HepG2 (cell line): ENCODE results near the gene ZNF326. TPM values are rescaled to one million over a fixed set of nuclear protein-coding genes. Genes with fewer than 3 reads are reported as not detected.
A peak's percentile ranks its signal among the peaks of the same experiment; 100 is the strongest.

Experiments used
- CHCHD3 ChIP-seq: sonication (generic); formaldehyde crosslinking; IDR thresholded peaks from 2 replicates; pipeline ENCODE4 v1.8.0; 2022; ENCODE audit warnings: mild to moderate bottlenecking, missing genetic modification reagents, moderate library complexity
- ELF4 ChIP-seq: sonication (generic); formaldehyde crosslinking; IDR thresholded peaks from 2 replicates; pipeline ENCODE4 v1.5.0; 2020; ENCODE audit warnings: missing genetic modification reagents, mild to moderate bottlenecking, moderate library complexity, borderline replicate concordance
- GZF1 ChIP-seq: sonication (generic); formaldehyde crosslinking; IDR thresholded peaks from 2 replicates; pipeline ENCODE4 v1.5.1; 2020; ENCODE audit warnings: mild to moderate bottlenecking, missing genetic modification reagents
- HNRNPH1 ChIP-seq: fragments of 200-400 bp; formaldehyde crosslinking; optimal IDR thresholded peaks from 2 replicates; pipeline ENCODE3; 2017; ENCODE audit warnings: mild to moderate bottlenecking, low read depth, low read length
- ISL2 ChIP-seq: sonication (generic); formaldehyde crosslinking; IDR thresholded peaks from 2 replicates; pipeline ENCODE4 v1.5.0; 2020; ENCODE audit warnings: missing genetic modification reagents
- KLF11 ChIP-seq: IDR thresholded peaks from 2 replicates; pipeline ENCODE4 v1.6.1; 2016; ENCODE audit warnings: missing compliant biosample characterization
- MBD4 ChIP-seq: IDR thresholded peaks from 2 replicates; pipeline ENCODE4 v1.6.1; 2012; ENCODE audit warnings: low read length, inconsistent platforms, borderline replicate concordance
- MEF2D ChIP-seq: sonication (generic); formaldehyde crosslinking; IDR thresholded peaks from 2 replicates; pipeline ENCODE4 v1.5.1; 2020; ENCODE audit warnings: mild to moderate bottlenecking, missing genetic modification reagents
- MIXL1 ChIP-seq: IDR thresholded peaks from 2 replicates; pipeline ENCODE4 v1.6.1; 2016
- NONO ChIP-seq, 2 experiments: fragments of 450-650 bp in 1 of 2; sonication (generic) in 1 of 2; formaldehyde crosslinking in 1 of 2; IDR thresholded peaks in 1 of 2; conservative IDR thresholded peaks in 1 of 2; 2 replicates each; pipeline versions ENCODE4 v1.6.1 to v1.8.0; 2017 to 2022; ENCODE audit warnings: mild to moderate bottlenecking in 1 of 2, missing genetic modification reagents in 1 of 2, moderate library complexity in 1 of 2
- POGZ ChIP-seq: sonication (generic); formaldehyde crosslinking; IDR thresholded peaks from 2 replicates; pipeline ENCODE4 v1.4.0; 2020; ENCODE audit warnings: mild to moderate bottlenecking, missing genetic modification reagents
- RARA ChIP-seq: IDR thresholded peaks from 2 replicates; pipeline ENCODE4 v1.6.1; 2016; ENCODE audit warnings: missing genetic modification reagents, missing compliant biosample characterization
- SMAD1 ChIP-seq: sonication (generic); formaldehyde crosslinking; IDR thresholded peaks from 2 replicates; pipeline ENCODE4 v1.4.0; 2020; ENCODE audit warnings: missing genetic modification reagents, low read depth, mild to moderate bottlenecking, borderline replicate concordance
- XBP1 ChIP-seq: sonication (generic); formaldehyde crosslinking; IDR thresholded peaks from 2 replicates; pipeline ENCODE4 v1.5.0; 2020; ENCODE audit warnings: missing genetic modification reagents
- ZNF101 ChIP-seq: sonication (generic); formaldehyde crosslinking; IDR thresholded peaks from 2 replicates; pipeline ENCODE4 v1.4.0; 2020; ENCODE audit warnings: mild to moderate bottlenecking, low read depth, missing genetic modification reagents, borderline replicate concordance
- ZNF510 ChIP-seq: sonication (generic); formaldehyde crosslinking; IDR thresholded peaks from 2 replicates; pipeline ENCODE4 v1.4.0; 2020; ENCODE audit warnings: low read depth, mild to moderate bottlenecking, missing genetic modification reagents
- ZNF549 ChIP-seq: sonication (generic); formaldehyde crosslinking; IDR thresholded peaks from 2 replicates; pipeline ENCODE4 v1.5.0; 2020; ENCODE audit warnings: missing genetic modification reagents
- ZNF557 ChIP-seq: sonication (generic); formaldehyde crosslinking; IDR thresholded peaks from 2 replicates; pipeline ENCODE4 v1.4.0; 2020; ENCODE audit warnings: missing genetic modification reagents
- ZNF773 ChIP-seq: sonication (generic); formaldehyde crosslinking; IDR thresholded peaks from 2 replicates; pipeline ENCODE4 v1.4.0; 2020; ENCODE audit warnings: missing genetic modification reagents, borderline replicate concordance
- polyA plus RNA-seq, 8 experiments: library from polyadenylated mRNA; depleted of rRNA in 3 of 8; stranded (reverse) in 7 of 8; unstranded in 1 of 8; fragments of >200 nt; fragmentation: Illumina TruSeq in 4 of 8; extraction: Trizol in 4 of 8; gene quantifications; 2 replicates each; pipeline versions ENCODE4 v1.2.1 to v1.2.3, GENCODE V29; 2011 to 2016; ENCODE audit warnings: low read depth in 4 of 8, missing spikeins in 1 of 8, mixed read lengths in 1 of 8; ENCODE audit not compliant: insufficient read depth in 1 of 8
- total RNA-seq, 5 experiments: library from RNA; depleted of rRNA; stranded (reverse); fragments of >200 nt; fragmentation: Illumina TruSeq; extraction: Trizol; gene quantifications; 2 replicates each; pipeline ENCODE4 v1.2.3, GENCODE V29; 2016; ENCODE audit warnings: low read depth in 1 of 5
- TF ChIP-seq, protein P1 (sequence below): sonication (generic); formaldehyde crosslinking; IDR thresholded peaks from 2 replicates; pipeline ENCODE4 v1.4.0; 2020; ENCODE audit warnings: mild to moderate bottlenecking, missing genetic modification reagents
- TF ChIP-seq, protein P2 (sequence below): sonication (generic); formaldehyde crosslinking; IDR thresholded peaks from 2 replicates; pipeline ENCODE4 v1.5.1; 2020; ENCODE audit warnings: mild to moderate bottlenecking, missing genetic modification reagents, borderline replicate concordance
- TF ChIP-seq, protein P3 (sequence below): sonication (generic); formaldehyde crosslinking; IDR thresholded peaks from 2 replicates; pipeline ENCODE4 v1.4.0; 2020; ENCODE audit warnings: low read depth, mild to moderate bottlenecking, missing genetic modification reagents

ZNF326 gene
- total and polyA plus RNA-seq, 2 of the 13 experiments (the other 11 are each of a cell fraction or from before 2014, with no cell fraction given) = 6.3 to 16.4 TPM

- TF ChIP-seq, protein P1, sequence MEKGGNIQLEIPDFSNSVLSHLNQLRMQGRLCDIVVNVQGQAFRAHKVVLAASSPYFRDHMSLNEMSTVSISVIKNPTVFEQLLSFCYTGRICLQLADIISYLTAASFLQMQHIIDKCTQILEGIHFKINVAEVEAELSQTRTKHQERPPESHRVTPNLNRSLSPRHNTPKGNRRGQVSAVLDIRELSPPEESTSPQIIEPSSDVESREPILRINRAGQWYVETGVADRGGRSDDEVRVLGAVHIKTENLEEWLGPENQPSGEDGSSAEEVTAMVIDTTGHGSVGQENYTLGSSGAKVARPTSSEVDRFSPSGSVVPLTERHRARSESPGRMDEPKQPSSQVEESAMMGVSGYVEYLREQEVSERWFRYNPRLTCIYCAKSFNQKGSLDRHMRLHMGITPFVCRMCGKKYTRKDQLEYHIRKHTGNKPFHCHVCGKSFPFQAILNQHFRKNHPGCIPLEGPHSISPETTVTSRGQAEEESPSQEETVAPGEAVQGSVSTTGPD (CRISPR knock-in tag) = no peak
- TF ChIP-seq GZF1 (CRISPR knock-in tag) = peak; percentile 91
- TF ChIP-seq RARA (CRISPR knock-in tag) = no peak
- peak; percentile 95 for TF ChIP-seq POGZ (CRISPR knock-in tag)
- TF ChIP-seq MEF2D = no peak
- 0 out of 2 replicates have a peak, but pooled peaks have one; percentile 57 for TF ChIP-seq SMAD1 (CRISPR knock-in tag)
- TF ChIP-seq ZNF510 (CRISPR knock-in tag) = 0 out of 2 replicates have a peak, but pooled peaks have one; percentile 30
- no peak for TF ChIP-seq HNRNPH1
- TF ChIP-seq XBP1 (CRISPR knock-in tag) = 0 out of 2 replicates have a peak, but pooled peaks have one; percentile 52
- peak; percentile 62; the same call in 1 of the 2 replicates for TF ChIP-seq ZNF773 (CRISPR knock-in tag)
- TF ChIP-seq ZNF101 (CRISPR knock-in tag) = 0 out of 2 replicates have a peak, but pooled peaks have one; percentile 83
- no peak for TF ChIP-seq ZNF549 (CRISPR knock-in tag)
- TF ChIP-seq ELF4 (CRISPR knock-in tag) = no peak
- no peak for TF ChIP-seq NONO (IDR thresholded peaks at IDR 0.05)
- peak; percentile 98 for TF ChIP-seq NONO (CRISPR knock-in tag; conservative IDR thresholded peaks at IDR 0.05)
- no peak for TF ChIP-seq ZNF557 (CRISPR knock-in tag)
- TF ChIP-seq CHCHD3 (CRISPR knock-in tag) = peak; percentile 65; the same call in 1 of the 2 replicates
- peak; percentile 61 for TF ChIP-seq ISL2 (CRISPR knock-in tag)
- TF ChIP-seq, protein P2, sequence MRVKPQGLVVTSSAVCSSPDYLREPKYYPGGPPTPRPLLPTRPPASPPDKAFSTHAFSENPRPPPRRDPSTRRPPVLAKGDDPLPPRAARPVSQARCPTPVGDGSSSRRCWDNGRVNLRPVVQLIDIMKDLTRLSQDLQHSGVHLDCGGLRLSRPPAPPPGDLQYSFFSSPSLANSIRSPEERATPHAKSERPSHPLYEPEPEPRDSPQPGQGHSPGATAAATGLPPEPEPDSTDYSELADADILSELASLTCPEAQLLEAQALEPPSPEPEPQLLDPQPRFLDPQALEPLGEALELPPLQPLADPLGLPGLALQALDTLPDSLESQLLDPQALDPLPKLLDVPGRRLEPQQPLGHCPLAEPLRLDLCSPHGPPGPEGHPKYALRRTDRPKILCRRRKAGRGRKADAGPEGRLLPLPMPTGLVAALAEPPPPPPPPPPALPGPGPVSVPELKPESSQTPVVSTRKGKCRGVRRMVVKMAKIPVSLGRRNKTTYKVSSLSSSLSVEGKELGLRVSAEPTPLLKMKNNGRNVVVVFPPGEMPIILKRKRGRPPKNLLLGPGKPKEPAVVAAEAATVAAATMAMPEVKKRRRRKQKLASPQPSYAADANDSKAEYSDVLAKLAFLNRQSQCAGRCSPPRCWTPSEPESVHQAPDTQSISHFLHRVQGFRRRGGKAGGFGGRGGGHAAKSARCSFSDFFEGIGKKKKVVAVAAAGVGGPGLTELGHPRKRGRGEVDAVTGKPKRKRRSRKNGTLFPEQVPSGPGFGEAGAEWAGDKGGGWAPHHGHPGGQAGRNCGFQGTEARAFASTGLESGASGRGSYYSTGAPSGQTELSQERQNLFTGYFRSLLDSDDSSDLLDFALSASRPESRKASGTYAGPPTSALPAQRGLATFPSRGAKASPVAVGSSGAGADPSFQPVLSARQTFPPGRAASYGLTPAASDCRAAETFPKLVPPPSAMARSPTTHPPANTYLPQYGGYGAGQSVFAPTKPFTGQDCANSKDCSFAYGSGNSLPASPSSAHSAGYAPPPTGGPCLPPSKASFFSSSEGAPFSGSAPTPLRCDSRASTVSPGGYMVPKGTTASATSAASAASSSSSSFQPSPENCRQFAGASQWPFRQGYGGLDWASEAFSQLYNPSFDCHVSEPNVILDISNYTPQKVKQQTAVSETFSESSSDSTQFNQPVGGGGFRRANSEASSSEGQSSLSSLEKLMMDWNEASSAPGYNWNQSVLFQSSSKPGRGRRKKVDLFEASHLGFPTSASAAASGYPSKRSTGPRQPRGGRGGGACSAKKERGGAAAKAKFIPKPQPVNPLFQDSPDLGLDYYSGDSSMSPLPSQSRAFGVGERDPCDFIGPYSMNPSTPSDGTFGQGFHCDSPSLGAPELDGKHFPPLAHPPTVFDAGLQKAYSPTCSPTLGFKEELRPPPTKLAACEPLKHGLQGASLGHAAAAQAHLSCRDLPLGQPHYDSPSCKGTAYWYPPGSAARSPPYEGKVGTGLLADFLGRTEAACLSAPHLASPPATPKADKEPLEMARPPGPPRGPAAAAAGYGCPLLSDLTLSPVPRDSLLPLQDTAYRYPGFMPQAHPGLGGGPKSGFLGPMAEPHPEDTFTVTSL (CRISPR knock-in tag) = peak; percentile 59; the same call in 1 of the 2 replicates
- TF ChIP-seq MIXL1 = no peak; the same call in 1 of the 2 replicates
- TF ChIP-seq, protein P3, sequence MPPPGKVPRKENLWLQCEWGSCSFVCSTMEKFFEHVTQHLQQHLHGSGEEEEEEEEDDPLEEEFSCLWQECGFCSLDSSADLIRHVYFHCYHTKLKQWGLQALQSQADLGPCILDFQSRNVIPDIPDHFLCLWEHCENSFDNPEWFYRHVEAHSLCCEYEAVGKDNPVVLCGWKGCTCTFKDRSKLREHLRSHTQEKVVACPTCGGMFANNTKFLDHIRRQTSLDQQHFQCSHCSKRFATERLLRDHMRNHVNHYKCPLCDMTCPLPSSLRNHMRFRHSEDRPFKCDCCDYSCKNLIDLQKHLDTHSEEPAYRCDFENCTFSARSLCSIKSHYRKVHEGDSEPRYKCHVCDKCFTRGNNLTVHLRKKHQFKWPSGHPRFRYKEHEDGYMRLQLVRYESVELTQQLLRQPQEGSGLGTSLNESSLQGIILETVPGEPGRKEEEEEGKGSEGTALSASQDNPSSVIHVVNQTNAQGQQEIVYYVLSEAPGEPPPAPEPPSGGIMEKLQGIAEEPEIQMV (CRISPR knock-in tag) = peak; percentile 98
- TF ChIP-seq MBD4 = no peak
- peak; percentile 36; the same call in 1 of the 2 replicates for TF ChIP-seq KLF11
Observed at GRCh38 chr1:89994805-89995597, at the start of gene ZNF326 (continued).
